MCF 10A (cell line): ENCODE results near the gene PHYHD1. TPM values are rescaled to one million over a fixed set of nuclear protein-coding genes. Genes with fewer than 3 reads are reported as not detected.

Experiments
- BruUV-seq: library from RNA; stranded (reverse); fragments of 400-500 nt; replicated peaks from 2 replicates; lab custom pipeline; 2021; lab: Mats Ljungman, UMichigan
- CTCF ChIA-PET: fragments of 300-600 bp; sonication (Branson Sonifier 250); formaldehyde crosslinking; extraction: SDS; loops from one replicate; lab custom pipeline; 2021; ENCODE audit warnings: antibody characterized with exemption, inconsistent platforms; lab: Yijun Ruan, JAX
- POLR2A ChIA-PET: fragments of 300-600, 350-650 bp; sonication (Branson Sonifier 250); formaldehyde crosslinking; extraction: SDS; loops from one replicate; lab custom pipeline; 2020; ENCODE audit warnings: antibody characterized with exemption, inconsistent platforms; lab: Yijun Ruan, JAX
- DNase-seq: peaks from one replicate; pipeline ENCODE4 v3.0.0-alpha.2; 2018; ENCODE audit not compliant: unreplicated experiment
- H3K27ac Mint-ChIP-seq: one replicate; pipeline ENCODE4 v1.8.0; 2022; ENCODE audit warnings: mild to moderate bottlenecking, low read depth, mixed read lengths; ENCODE audit not compliant: unreplicated experiment
- H3K27me3 Mint-ChIP-seq: one replicate; pipeline ENCODE4 v1.8.0; 2022; ENCODE audit warnings: mixed read lengths; ENCODE audit not compliant: insufficient read depth, unreplicated experiment
- H3K36me3 Mint-ChIP-seq: one replicate; pipeline ENCODE4 v1.8.0; 2022; ENCODE audit warnings: mild to moderate bottlenecking, moderate library complexity, mixed read lengths; ENCODE audit not compliant: insufficient read depth, unreplicated experiment
- H3K4me1 Mint-ChIP-seq: one replicate; pipeline ENCODE4 v1.8.0; 2022; ENCODE audit warnings: mixed read lengths; ENCODE audit not compliant: insufficient read depth, unreplicated experiment
- H3K4me3 Mint-ChIP-seq: one replicate; pipeline ENCODE4 v1.8.0; 2022; ENCODE audit warnings: mild to moderate bottlenecking, moderate library complexity, mixed read lengths; ENCODE audit not compliant: unreplicated experiment
- H3K9me3 Mint-ChIP-seq: one replicate; pipeline ENCODE4 v1.8.0; 2022; ENCODE audit warnings: mixed read lengths; ENCODE audit not compliant: unreplicated experiment
- CTCF ChIP-seq: fragments of 200-600 bp; IDR thresholded peaks from one replicate; pipeline ENCODE4 v1.8.0; 2022; ENCODE audit warnings: antibody characterized with exemption, mild to moderate bottlenecking; ENCODE audit not compliant: unreplicated experiment
- intact Hi-C: fragments of 100-400 bp; cut with micrococcal nuclease; formaldehyde crosslinking; loops from 2 replicates; pipeline ENCODE4 v1.14.1; 2022
- total RNA-seq: library from RNA; stranded (reverse); gene quantifications from 2 replicates; pipeline ENCODE4 v1.2.3, GENCODE V29; 2022

The PHYHD1 gene
- total RNA-seq, 1 experiment from 2014 or later = 0.70 TPM

- no peaks in the 10 kb centered on the region for H3K4me1 Mint-ChIP-seq
- CTCF ChIA-PET = no interaction called here
- POLR2A ChIA-PET = no interaction called here
These were observed 58.3 kb downstream of the PHYHD1 start for GRCh38 chr9:128979111-128979510.

GRCh38 chr9:128983536-128983935 lies 62.8 kb downstream of the PHYHD1 start:
- H3K4me3 Mint-ChIP-seq = no peak overlapping the region
- DNase-seq = no peak
- H3K4me1 Mint-ChIP-seq = peaks cover 18% of the 10 kb centered on the region
- CTCF ChIA-PET = no interaction called here
- intact Hi-C loops = no loop called here
- no peaks in the 10 kb centered on the region for H3K27me3 Mint-ChIP-seq
- BruUV-seq = no TSS peak
- no peak for TF ChIP-seq CTCF
- no peak overlapping the region for H3K27ac Mint-ChIP-seq
- peaks cover 80% of the 10 kb centered on the region for H3K36me3 Mint-ChIP-seq
- H3K9me3 Mint-ChIP-seq = no peaks in the 10 kb centered on the region
- POLR2A ChIA-PET = no interaction called here

More at GRCh38 chr9:128979111-128979510, 58.3 kb downstream of the PHYHD1 start:
- H3K36me3 Mint-ChIP-seq = peaks cover 93% of the 10 kb centered on the region
- H3K27me3 Mint-ChIP-seq = no peaks in the 10 kb centered on the region
- H3K27ac Mint-ChIP-seq = no peak overlapping the region
- no peak for DNase-seq
- BruUV-seq = no TSS peak
- no peaks in the 10 kb centered on the region for H3K9me3 Mint-ChIP-seq
- no peak overlapping the region for H3K4me3 Mint-ChIP-seq
- intact Hi-C loops = no loop called here
- no peak for TF ChIP-seq CTCF

- intact Hi-C loops = no loop called here
- BruUV-seq = no TSS peak
- peak overlapping the region; percentile 67 for H3K27ac Mint-ChIP-seq
- no peaks in the 10 kb centered on the region for H3K27me3 Mint-ChIP-seq
- no peak for TF ChIP-seq CTCF
- H3K4me1 Mint-ChIP-seq = peaks cover 18% of the 10 kb centered on the region
- DNase-seq = no peak
- H3K36me3 Mint-ChIP-seq = peaks cover 78% of the 10 kb centered on the region
- ChIA-PET CTCF (no interaction called here), POLR2A (interaction anchor here (1.0 kb wide), 1 partner anchor 10 kb away, joined by 4 read pairs; no protein-coding TSS in a partner anchor)
- no peak overlapping the region for H3K4me3 Mint-ChIP-seq
- H3K9me3 Mint-ChIP-seq = no peaks in the 10 kb centered on the region
These were observed 65.9 kb downstream of the PHYHD1 start for GRCh38 chr9:128986671-128987070.

- CTCF ChIA-PET = interaction anchor here (1.0 to 1.7 kb wide), 3 partner anchors 18 to 39 kb away, joined by 3 to 7 read pairs (median 5); no protein-coding TSS in a partner anchor
These were observed 67.0 kb downstream of the PHYHD1 start for GRCh38 chr9:128987805-128988204.

More at GRCh38 chr9:128987805-128988204, 67.0 kb downstream of the PHYHD1 start:
- Mint-ChIP-seq H3K27me3 (no peaks in the 10 kb centered on the region), H3K4me3 (peak overlapping the region; percentile 33), H3K36me3 (peaks cover 77% of the 10 kb centered on the region), H3K9me3 (no peaks in the 10 kb centered on the region), H3K4me1 (peaks cover 18% of the 10 kb centered on the region), H3K27ac (peak overlapping the region; percentile 67)
- no peak for TF ChIP-seq CTCF
- intact Hi-C loops = loop anchor here (1.0 kb wide), 1 partner anchor 40 kb away; no protein-coding TSS in a partner anchor
- BruUV-seq = no TSS peak
- DNase-seq = peak; percentile 72
- POLR2A ChIA-PET = interaction anchor here (0.7 to 1.0 kb wide), 3 partner anchors 9 to 42 kb away, joined by 3 to 4 read pairs (median 4); no protein-coding TSS in a partner anchor

Other genes starting within 250 kb of the PHYHD1 start
- gene SET, start 231.8 kb upstream of the PHYHD1 start, total RNA-seq = 512 and 563 TPM in 2 replicates
- gene PKN3, start 218.5 kb upstream of the PHYHD1 start, total RNA-seq = 1.1 TPM in 2 replicates
- gene ZDHHC12, start 196.9 kb upstream of the PHYHD1 start, total RNA-seq = 22.1 and 22.9 TPM in 2 replicates
- 19.5 and 26.6 TPM in 2 replicates for gene ZER1, start 149.1 kb upstream of the PHYHD1 start, total RNA-seq
- gene TBC1D13, start 133.7 kb upstream of the PHYHD1 start, total RNA-seq = 10.9 and 13.8 TPM in 2 replicates
- gene ENDOG, start 102.5 kb upstream of the PHYHD1 start, total RNA-seq = 18.2 and 22.0 TPM in 2 replicates
- 30.1 and 32.4 TPM in 2 replicates for gene SPOUT1, start 91.2 kb upstream of the PHYHD1 start, total RNA-seq
- 3.8 and 5.7 TPM in 2 replicates for gene KYAT1, start 39.0 kb upstream of the PHYHD1 start, total RNA-seq
- gene LRRC8A, start 38.8 kb upstream of the PHYHD1 start, total RNA-seq = 30.9 and 31.6 TPM in 2 replicates
- gene DOLK, start 26.6 kb downstream of the PHYHD1 start, total RNA-seq = 12.0 and 16.9 TPM in 2 replicates
- 47.3 and 54.9 TPM in 2 replicates for gene NUP188, start 26.7 kb downstream of the PHYHD1 start, total RNA-seq
- 51.7 and 58.3 TPM in 2 replicates for gene SH3GLB2, start 107.3 kb downstream of the PHYHD1 start, total RNA-seq
- 28.6 and 28.7 TPM in 2 replicates for gene MIGA2, start 115.6 kb downstream of the PHYHD1 start, total RNA-seq
- 16.3 and 18.5 TPM in 2 replicates for gene DOLPP1, start 160.1 kb downstream of the PHYHD1 start, total RNA-seq
- 14.5 and 17.0 TPM in 2 replicates for gene CRAT, start 189.8 kb downstream of the PHYHD1 start, total RNA-seq
- gene PTPA, start 190.4 kb downstream of the PHYHD1 start, total RNA-seq = 90.8 and 91.8 TPM in 2 replicates